Glomerular visceral epithelial cell (primary cell): ENCODE measurements around the gene TRIM3.

ENCODE experiments used
- DNase-seq: peaks from one replicate; pipeline ENCODE4 v3.0.0-alpha.2; 2016; ENCODE audit errors: extremely low spot score

Gene TRIM3

DNA sequence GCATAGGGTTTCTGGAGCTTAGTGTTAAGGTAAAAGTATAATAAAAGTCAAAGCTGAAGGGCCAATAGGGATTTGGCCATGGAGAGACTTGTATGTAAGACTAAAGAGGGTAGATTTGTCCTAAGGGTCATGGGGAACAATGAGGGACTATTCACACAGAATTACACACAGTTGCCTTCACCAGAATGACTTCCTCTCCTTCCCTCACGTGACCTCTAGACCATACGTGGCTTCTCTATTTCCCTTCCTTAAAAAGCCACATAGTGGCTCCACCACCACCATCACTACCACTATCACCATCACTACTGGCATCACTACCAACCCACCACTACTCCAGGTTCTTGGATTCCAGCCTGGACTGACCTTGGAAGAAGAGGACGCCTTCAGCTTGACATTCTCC lies 35.7 kb downstream of the TRIM3 start:
- DNase-seq: no peak

DNA sequence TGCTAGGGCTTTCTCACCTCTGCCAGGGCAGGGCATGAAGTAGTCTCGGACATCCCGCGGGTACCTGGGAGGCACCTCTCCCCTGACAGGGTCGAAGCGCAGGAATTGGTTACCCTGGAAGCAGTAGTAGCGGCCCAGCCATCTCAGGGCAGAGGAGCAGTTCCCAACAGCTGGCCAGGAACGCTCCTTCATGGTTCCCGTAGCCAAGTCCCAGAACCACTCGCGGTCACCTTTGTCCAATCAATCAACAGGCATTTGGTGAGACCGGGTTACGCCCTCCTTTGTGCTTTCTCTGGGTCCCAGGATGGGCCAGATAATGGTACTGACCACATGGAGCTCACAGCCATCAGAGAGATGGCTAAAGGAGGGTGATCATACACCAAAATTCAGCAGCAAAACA lies 36.3 kb downstream of the TRIM3 start:
- no peak for DNase-seq

DNA sequence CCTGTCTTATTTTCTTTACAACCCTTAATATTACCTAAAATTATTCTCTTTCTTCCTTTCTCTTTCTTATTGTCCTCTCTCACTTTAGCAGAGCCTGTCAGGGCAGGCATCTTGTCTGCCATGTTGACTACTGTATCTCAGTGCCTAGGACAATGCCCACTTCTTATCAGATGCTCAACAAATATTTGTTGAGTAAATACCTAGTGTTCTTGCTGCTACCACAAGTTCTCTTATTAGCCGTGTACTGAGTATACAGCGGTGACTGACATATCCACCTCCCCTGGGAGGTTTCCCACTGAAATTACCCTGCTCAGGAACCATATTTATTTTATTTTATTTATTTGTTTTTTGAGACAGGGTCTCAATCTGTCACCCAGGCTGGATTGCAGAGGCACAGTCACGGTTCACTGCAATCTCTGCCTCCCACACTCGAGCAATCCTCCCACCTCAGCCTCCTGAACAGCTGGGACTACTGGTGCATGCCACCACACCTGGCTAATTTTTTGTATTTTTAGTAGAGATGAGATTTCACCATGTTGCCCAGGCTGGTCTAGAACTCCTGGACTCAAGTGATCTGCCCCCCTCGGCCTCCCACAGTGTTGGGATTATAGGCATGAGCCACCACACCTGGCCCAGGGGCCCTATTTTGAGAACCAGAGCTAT lies 39.6 kb downstream of the TRIM3 start:
- DNase-seq: no peak

DNA sequence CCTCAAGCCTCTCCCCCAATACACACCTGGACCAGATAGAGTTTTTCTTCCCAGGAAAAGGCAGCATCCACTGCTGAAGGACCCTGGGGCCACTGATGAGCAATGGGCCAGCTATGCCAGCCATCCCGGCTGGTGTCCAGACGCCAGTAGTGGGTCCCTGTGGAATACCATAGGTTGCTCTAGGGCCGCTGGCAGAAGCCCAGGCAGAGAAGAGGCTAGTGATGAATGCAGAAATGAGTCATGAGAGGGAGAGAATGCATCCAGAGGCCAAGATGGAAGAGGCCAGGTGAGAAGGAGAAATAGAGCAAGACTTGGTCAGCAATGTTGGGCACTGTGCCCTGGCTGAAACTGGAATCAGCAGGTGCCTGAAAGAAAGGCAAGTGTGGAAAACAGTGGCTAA lies 41.9 kb downstream of the TRIM3 start:
- DNase-seq: peak; percentile 87

DNA sequence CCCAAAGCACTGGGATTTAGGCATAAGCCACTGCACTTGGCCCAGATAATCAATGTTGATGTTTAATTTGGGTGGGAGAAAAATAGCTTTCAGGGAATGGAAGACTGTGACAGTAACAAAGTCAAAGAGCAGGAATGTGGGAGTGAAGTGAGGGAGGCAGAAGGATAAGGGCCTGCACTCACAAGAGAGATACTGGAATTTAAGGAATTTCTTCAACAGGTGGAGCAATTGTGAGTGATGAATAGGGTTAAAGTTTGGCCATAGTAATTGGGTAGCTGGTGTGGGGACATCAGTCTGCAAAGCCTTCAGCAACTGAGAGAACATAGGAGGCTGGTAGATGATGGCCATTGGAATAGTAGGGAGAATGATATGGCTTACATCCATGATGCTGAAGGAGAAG lies 46.2 kb downstream of the TRIM3 start:
- DNase-seq: no peak

DNA sequence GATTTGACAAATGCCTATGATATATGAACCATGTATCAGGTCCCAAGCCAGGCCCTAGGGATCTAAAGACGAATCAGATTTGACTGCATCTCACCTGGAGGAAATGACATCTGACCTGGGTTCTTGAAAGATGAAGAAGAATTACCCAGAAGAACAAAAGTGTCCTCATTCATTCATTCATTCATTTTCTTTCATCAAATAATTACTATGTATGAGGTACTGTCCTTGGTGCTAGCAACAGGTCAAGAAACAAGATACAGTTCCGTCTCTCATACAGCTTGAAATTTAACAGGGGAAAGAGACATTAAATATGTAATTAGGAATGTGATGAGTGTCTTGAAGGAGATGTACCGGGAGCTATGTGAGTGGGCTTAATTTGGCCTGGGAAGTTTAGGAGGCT lies 53.1 kb downstream of the TRIM3 start:
- DNase-seq: no peak

- peak; percentile 60 for DNase-seq
These were observed 54.6 kb downstream of the TRIM3 start, which contains the start of gene APBB1 for GRCh38 chr11:6419009-6419631. Gene APBB1 (minus strand): TSS chr11:6419094. CDS start chr11:6411347, 7,747 bp downstream.

DNA sequence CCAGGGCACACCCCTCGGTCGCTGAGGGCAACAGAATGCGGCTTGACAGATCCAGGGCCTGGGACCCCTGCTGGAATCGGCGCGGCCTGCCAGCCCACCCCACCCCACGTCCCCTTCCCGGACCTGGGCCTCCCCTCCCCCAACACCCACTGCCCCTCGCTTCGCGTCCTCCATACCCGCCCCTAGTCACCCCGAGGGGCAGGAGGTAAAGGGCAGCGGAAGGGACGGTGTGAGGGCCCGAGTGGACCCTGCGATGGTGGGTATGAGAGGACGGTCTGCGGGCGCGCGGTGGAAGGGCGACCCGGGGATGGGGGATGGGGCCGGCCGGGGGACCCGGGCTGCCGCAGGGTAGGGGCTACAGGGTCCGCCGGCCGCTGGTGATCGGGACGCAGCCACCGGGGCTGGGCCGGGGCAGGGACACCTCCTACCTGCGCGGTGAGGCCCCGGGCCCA lies 55.2 kb downstream of the TRIM3 start:
- no peak for DNase-seq

DNA sequence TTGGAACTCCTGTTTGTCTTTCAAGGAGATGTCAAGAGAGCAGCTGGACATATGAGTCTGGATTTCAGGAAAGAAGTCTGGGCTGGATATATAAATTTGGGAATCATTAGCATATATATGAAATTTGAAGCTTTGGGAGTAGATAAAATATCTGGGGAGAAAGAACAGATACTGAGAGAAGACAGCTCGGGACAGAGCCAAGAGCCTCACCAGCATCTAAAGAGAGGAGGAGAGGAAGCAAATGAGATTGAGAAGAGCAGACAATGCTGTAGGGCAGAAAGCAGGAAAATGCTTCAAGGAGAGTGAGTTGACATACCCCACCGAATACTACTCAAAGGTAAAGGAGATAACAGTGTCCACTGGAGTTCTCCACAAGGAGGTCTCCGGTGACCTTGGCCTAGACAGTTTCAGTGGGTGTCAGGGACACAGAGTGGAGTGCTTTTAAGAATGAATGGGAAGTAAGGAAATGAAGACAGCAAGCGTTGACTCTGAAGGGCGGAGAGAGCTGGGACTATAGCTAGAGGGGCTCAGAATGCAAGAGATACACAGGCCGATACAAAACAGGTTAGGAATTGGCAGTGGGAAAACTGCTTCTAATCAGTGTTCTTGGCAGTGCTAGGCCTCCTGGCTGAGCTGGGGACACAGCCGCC lies 55.7 kb downstream of the TRIM3 start:
- DNase-seq: no peak

GRCh38 chr11:6415797-6416196 lies 57.9 kb downstream of the TRIM3 start:
- no peak for DNase-seq

DNA sequence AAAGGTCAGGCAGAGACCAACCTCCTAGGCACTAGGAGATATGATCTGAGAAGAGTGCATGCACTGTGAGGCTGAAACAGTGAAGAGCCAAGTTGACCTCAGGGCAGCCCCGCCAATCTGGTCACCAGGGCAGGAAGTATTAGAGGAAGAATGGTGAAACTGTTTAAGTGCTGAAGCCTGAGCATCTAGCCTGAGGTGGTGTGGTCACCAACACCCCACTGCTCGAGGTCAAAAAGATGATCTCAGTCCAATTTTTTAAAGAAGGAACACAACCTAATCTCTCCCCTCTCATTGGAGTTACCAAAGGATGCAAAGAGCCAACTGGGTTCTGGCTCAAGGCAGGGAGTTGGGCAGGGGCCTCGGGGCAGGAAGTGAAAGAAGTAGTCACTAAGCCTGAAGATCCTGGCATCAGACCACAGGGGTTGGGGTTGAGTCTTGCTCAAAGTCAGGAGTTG lies 58.8 kb downstream of the TRIM3 start:
- DNase-seq: no peak

GRCh38 chr11:6413791-6414201 lies 59.9 kb downstream of the TRIM3 start:
- no peak for DNase-seq

GRCh38 chr11:6411594-6412031 lies 62.1 kb downstream of the TRIM3 start:
- no peak for DNase-seq

DNA sequence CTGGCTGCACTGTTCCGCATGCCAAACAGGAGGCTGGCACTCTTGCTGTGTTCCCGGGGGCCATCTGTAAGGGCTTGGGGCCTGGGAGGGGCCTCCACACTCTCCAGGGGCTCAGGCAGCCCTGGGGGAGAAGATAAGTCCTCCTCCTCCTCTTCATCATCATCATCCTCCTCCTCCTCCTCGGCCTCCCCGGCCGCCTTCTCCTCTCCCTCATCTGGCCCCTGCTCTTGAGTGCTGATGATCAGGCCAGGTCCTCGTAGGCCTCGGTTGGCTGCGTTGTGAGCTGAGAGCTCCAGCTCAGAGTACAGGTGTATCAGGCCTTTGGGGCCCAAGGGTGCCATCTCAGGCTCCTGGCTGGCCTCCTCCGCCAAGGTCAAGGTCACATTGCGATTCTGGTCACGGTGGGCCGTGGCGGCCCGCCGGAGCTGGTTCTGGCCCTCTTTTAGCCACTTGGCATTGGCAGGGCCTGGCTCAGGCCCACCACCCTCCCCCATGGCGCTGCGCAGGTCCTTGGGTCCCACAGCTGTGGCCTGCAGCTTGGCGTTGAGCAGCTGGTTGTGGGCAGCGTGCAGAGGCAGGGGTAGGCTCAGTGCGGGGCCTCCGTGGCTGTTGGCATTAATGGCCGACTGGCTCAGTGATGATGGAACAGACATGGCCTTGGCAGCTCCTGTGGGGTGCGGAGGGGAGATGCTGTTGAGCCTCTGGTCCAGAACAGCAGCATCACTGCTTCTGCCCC lies 62.9 kb downstream of the TRIM3 start:
- no peak for DNase-seq

- DNase-seq: no peak
These were observed 67.4 kb downstream of the TRIM3 start for GRCh38 chr11:6406370-6406769.

- no peak for DNase-seq
These were observed 67.9 kb downstream of the TRIM3 start for GRCh38 chr11:6405846-6406245.

DNA sequence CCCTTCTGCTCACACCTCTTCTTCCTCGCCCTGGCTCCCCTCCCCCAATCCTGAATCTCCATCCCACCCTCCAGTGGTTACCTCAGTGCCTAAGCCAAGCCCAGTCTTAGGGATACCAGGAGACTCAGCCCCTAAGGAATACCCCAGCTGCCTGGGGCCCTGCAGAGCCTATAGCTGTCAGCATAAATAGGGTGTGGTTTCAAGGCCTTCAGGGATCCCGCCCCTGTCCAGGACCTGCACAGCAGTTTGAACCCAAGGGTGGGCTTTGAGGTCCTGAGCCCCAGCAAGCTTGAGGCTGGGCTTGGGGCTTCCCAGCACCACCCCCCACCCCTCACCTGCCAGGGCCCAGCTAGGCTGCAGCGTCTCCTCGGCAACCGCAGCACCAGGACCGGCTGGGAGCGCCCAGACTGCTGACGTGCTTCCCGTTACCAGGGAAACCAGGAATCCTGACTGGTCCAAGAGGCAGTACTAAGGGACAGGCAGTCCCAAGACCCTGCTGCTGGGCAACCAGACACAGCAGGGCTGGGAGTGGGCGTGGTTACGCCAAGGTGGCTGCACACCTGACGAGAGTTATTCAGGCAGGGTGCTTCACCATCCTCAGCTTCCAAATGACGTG lies 68.6 kb downstream of the TRIM3 start:
- no peak for DNase-seq

GRCh38 chr11:6404342-6405051 lies 69.2 kb downstream of the TRIM3 start:
- peak; percentile 38 for DNase-seq

DNA sequence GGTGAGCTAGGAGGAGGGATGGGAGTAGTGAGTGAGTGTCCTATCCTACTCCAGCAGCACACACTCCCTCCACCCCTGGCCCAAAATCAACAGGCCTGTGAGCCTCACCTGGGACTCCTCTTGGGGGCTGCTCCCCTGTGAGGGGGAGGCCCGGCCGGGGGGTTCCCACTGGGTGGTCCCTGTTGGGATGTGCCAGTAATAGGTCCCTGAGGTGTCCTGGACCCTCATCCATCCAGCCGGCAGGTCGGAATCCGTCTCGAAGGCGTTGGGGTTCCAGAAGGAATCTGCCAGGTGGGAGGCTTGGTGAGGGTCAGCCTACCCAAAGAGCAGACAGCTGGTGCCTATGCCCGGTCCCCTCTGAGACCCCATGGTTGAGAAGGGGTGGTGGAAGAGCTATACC lies 70.2 kb downstream of the TRIM3 start:
- no peak for DNase-seq

GRCh38 chr11:6402561-6402981 lies 71.2 kb downstream of the TRIM3 start:
- peak; percentile 37 for DNase-seq

GRCh38 chr11:6402061-6402470 lies 71.7 kb downstream of the TRIM3 start:
- DNase-seq: no peak
